NCI-H82 treated with DMSO at 0.1 percent for 48 hours (cell line): ENCODE results near the gene CRYGB.
A peak's percentile ranks its signal among the peaks of the same experiment; 100 is the strongest.
"Not testable (repeated sequence)": the region's sequence is repeated elsewhere in the genome, so short reads cannot be mapped to it uniquely, and the experiment has no call there.

ENCODE experiments used
- DNase-seq: peaks from one replicate; lab custom pipeline; 2025; ENCODE audit not compliant: unreplicated experiment; lab: John Stamatoyannopoulos, UW

CRYGB gene

GRCh38 chr2:208150956-208151355 lies 5.0 kb upstream of the CRYGB start:
- DNase-seq: no peak

GRCh38 chr2:208150094-208150493 lies 4.1 kb upstream of the CRYGB start:
- DNase-seq: no peak

- DNase-seq: no peak
These were observed 2.8 kb upstream of the CRYGB start for GRCh38 chr2:208148803-208149202.

GRCh38 chr2:208147759-208148158 lies 1.8 kb upstream of the CRYGB start:
- no peak for DNase-seq

GRCh38 chr2:208147008-208147407 lies 1.1 kb upstream of the CRYGB start:
- DNase-seq: no peak

- no peak for DNase-seq
These were observed 2.8 kb downstream of the CRYGB start for GRCh38 chr2:208142925-208143799.

- no peak for DNase-seq
These were observed 3.6 kb downstream of the CRYGB start for GRCh38 chr2:208142240-208142924.

- DNase-seq: no peak
These were observed 6.5 kb downstream of the CRYGB start for GRCh38 chr2:208139447-208139846.

- DNase-seq: not testable (repeated sequence)
These were observed 7.6 kb downstream of the CRYGB start for GRCh38 chr2:208138334-208138733.

- no peak for DNase-seq
These were observed 9.3 kb downstream of the CRYGB start for GRCh38 chr2:208136716-208137094.

- DNase-seq: no peak
These were observed 9.9 kb downstream of the CRYGB start for GRCh38 chr2:208135794-208136715.

GRCh38 chr2:208134928-208135586 lies 10.9 kb downstream of the CRYGB start:
- no peak for DNase-seq

- DNase-seq: peak; percentile 90
These were observed 15.2 kb downstream of the CRYGB start for GRCh38 chr2:208130712-208131110.

- no peak for DNase-seq
These were observed 15.9 kb downstream of the CRYGB start, which contains the start of gene CRYGC for GRCh38 chr2:208129744-208130711. TSS of gene CRYGC (minus strand) at chr2:208129828. CDS start at chr2:208129792, 36 bp downstream.

- no peak for DNase-seq
These were observed 17.8 kb downstream of the CRYGB start for GRCh38 chr2:208128136-208128535.

- no peak for DNase-seq
These were observed 18.9 kb downstream of the CRYGB start for GRCh38 chr2:208127090-208127489.

- DNase-seq: no peak
These were observed 20.7 kb downstream of the CRYGB start for GRCh38 chr2:208125251-208125650.

- not testable (repeated sequence) for DNase-seq
These were observed 21.8 kb downstream of the CRYGB start, which contains the start of gene CRYGD for GRCh38 chr2:208124013-208124715. TSS of gene CRYGD (minus strand) at chr2:208124524. CDS start at chr2:208124473, 51 bp downstream.

- DNase-seq: no peak
These were observed 23.7 kb downstream of the CRYGB start for GRCh38 chr2:208122248-208122647.
